Measurements from ENCODE around the gene EVI5.
"Not testable (repeated sequence)": the region's sequence is repeated elsewhere in the genome, so short reads cannot be mapped to it uniquely, and the experiment has no call there.

Gene EVI5

DNA sequence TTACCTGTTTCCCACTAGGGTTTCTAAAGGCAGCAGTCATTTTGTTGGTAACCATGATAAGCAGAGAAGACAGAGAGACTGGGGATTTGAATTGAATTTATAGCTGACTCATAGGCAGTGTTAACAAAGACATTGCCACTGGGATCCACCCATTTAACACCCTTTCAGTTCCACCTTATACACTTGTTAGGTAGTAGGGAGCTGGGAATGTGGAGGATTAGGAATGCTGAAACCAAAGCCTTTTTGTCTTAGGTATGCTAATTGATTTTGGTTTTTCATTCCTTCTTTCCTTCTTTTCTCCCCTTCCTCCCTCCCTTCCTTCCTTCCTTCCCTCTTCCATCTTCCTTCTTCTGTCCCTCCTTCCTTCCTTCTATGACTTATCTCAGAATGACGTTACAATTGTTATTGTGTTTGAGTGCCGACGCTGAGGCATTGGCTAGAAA, 7.5 kb upstream of the EVI5 start:
- DNase-seq (ENCODE audit: low read depth in 3 of 3, low spot score in 1 of 3), result no peak

DNA sequence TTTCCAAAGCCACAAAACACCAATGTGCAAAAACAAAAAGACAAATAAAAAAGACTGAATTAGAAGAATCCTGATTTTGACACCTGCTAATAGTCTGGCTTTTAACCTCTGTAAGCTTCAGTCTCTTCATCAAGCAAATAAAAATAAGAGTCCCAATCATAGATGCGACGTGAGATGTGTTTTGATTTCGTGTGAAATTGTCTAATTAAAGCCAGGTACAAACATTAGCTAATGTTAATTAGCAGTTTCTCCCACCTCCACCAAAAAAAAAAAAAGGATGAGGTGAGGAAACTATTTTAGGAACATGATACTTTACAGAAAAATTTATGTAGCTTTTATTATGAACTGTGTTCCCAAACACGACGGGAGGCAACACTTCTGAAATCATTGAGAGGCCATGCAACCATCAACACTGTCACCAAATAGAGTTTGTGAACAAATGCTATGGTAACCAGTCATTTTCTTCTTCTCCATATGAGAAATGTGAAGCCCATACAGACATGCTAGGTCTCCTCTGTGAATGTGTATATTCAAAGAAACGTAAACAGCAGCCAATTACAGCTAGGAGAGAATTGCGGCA, 6.7 kb upstream of the EVI5 start:
- DNase-seq (ENCODE audit: low read depth in 3 of 3, low spot score in 1 of 3), result no peak

DNA sequence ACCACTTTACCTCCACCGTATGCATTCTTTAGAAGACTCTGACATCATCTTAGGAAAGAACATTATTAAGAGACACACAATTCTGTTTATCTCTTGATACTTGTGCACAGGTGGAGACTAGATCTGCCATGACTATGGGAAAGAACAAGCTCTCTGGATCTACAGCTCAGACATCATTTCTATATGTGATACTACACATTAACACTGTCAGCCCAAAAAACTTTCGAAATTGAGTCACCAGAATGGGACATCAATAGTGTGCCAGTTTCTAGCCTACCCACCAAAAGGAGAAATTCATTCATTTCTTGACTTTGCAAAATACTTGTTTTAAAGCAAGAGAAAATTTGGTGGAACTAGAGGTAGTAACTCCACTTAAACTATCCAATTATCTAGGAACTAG, 6.0 kb upstream of the EVI5 start:
- no peak for DNase-seq (ENCODE audit: low read depth in 3 of 3, low spot score in 1 of 3)

DNA sequence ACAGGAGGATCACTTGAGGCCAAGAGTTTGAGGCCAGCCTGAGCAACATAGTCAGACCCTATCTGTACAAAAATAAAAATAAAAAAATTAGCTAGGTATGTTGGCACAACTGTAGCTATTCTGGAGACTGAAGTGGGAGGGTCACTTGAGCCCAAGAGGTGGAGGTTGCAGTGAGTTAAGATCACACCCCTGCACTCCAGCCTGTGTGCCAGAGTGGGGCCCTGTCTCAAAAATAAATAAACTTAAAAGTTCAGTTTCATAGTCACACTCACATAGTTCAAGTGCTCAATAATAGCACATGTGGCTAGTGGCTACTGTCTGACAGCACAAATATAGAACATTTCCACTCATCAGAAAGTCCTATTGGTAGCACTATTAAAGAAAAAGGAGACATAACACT, 5.2 kb upstream of the EVI5 start:
- DNase-seq (ENCODE audit: low read depth in 3 of 3, low spot score in 1 of 3), result no peak

DNA sequence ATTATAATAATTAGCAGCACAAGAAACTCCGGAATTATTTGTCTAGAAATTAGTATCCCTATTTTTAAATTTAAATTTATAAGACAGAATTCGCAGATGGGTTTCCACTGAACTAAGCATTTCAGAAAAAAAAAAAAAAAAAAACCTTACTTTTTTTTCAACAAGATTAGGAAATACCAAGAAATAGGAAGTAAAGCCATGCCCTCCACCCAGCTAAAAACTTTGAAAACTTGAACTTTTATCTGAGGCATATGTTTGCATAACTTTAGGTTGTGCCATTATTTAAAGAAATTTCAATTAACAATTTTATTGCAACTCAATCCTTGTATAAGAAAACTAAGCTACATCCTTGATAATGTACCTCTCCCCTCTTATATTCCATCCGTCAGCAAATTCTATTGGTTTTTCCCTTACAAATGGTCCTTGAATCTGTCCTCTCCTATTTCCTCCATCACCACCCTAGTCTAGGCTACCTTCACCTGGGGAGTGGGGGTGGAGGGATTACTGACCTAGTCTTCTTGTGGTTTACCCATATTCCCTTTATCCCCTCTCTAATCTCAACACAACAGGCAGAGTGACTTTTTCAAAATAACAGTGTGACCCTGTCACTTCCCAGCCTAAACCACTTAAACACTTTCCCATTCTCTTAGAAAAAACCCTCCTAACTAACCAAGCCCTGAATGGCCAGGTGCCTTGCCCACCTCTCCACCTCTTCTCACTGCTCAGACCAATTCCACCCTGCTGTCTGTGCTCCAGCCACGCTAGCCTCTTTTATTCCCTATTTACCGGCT, 1.4 kb upstream of the EVI5 start:
- DNase-seq (ENCODE audit: low read depth in 3 of 3, low spot score in 1 of 3), result no peak

DNA sequence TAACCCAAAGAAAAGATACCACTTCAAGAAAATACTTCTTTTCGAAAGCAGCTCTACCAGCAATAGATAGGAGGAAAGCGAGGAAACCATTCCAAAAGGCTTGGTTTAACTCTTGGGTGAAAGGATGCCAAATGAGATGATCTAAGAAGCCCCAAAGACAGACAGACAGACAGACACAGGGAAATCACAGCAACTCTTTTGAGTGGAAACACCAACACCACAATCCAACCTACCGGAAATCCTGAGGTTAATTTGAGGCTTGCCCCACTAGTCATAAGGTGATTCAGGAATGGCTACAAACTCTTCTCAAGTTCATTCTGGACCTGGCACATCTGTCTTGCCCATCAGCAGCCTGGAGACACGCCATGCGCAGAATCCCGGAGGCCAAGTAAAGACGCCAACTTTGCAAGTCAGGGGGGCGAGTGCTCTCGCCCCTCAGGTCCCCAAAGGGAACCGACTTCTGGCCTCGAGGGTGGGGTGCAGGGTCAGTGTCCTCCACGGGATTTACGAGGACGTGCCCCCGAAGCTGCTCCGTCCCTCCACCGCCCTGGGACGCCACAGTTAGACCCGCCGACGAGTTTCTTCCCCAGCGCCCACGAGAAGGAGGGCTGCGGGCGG, 778 bp downstream of the EVI5 start:
- no peak for DNase-seq (ENCODE audit: low read depth in 3 of 3, low spot score in 1 of 3)

DNA sequence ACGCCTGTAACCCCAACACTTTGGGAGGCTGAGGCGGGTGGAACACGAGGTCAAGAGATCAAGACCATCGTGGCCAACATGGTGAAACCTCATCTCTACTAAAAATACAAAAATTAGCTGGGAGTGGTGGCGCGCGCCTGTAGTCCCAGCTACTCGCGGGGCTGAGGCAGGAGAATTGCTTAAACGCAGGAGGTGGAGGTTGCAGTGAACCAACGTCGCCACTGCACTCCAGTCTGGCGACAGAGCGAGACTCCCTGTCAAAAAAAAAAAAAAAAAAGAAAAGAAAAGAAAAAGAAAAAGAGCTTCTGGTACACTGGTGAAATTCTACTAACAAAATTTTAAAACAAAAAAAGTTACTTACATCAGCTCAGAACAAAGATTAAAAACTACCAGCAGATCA, 1.4 kb downstream of the EVI5 start:
- not testable (repeated sequence) for DNase-seq (ENCODE audit: low read depth in 3 of 3, low spot score in 1 of 3)

DNA sequence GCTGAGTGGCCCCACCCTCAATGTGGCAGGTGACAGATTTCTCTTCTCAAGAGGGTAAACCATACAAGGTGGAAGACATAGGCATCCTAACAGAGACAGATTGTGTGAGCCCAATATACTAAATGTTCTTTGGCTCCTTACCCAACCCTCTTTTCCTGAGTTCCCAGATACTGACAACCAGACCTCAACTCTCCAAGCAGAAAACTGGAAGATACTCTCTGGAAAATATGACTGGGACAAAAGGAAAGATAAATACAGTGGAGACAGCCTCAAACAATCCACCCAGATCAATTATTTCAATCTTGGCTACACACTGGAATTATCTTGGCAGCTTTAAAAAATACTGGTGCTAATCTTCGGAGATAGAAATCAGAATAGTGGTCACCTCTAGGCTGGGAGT, 6.5 kb downstream of the EVI5 start:
- DNase-seq (ENCODE audit: low read depth in 3 of 3, low spot score in 1 of 3), result no peak

- DNase-seq (ENCODE audit: low read depth in 3 of 3, low spot score in 1 of 3), result no peak
Measured at GRCh38 chr1:92774407-92774806, 10.5 kb downstream of the EVI5 start.

GRCh38 chr1:92773749-92774148, 11.2 kb downstream of the EVI5 start:
- not testable (repeated sequence) for DNase-seq (ENCODE audit: low read depth in 3 of 3, low spot score in 1 of 3)

GRCh38 chr1:92769856-92770255, 15.1 kb downstream of the EVI5 start:
- DNase-seq (ENCODE audit: low read depth in 3 of 3, low spot score in 1 of 3), result no peak

DNA sequence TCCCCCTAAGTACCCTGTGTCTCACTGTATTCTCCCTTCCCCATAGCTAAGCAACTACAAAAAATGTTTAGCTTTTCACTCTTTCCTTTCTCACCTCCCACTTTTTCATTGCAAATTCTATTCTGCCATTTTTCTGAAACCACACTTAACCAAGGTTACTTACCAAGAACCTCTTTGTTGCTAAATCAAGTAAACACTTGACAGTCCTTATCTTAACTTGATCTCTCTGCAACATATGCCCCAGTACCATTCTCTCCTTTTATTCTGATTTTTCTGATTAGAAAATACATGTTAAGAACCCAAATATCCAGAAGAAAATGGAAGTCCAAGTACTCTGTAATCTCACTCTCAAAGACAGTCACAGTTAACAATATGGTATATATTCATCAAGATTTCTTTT, 16.0 kb downstream of the EVI5 start:
- no peak for DNase-seq (ENCODE audit: low read depth in 3 of 3, low spot score in 1 of 3)

DNA sequence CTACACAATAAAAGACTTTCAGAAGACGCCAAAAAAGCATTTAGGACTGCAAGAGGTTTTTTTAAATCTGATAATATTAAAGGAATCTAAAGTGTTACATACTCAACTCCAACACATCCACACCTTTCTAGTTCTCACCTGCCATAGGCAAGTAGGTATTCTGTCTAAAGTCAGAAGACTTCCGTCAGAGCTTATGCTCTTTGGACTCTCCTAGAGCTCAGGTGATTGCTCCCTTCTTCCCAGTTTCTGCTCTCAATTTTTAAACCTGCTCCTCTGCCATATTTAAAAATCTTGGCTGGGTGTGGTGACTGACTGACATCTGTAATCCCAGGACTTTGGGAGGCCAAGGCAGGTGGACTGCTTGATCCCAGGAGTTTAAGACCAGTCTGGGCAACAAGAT, 16.6 kb downstream of the EVI5 start:
- no peak for DNase-seq (ENCODE audit: low read depth in 3 of 3, low spot score in 1 of 3)

GRCh38 chr1:92764116-92764515, 20.8 kb downstream of the EVI5 start:
- DNase-seq (ENCODE audit: low read depth in 3 of 3, low spot score in 1 of 3), result no peak

DNA sequence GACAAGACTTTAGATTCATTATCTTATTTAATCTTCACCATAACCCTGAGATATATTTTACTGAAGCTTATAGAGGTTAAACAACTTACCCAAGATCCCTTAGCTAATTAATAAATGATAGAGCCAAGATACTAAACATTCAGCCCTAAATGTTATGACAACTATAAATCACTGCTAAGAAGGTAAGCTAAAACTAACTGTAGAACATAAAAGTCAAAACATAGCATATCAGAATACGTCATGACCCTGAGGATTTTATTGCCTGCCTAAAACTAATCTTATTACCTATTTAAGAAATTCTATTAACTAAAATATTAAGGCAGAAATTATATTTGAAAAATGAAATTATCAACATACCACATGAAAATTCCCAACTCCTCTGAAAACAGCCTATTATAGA, 22.6 kb downstream of the EVI5 start:
- DNase-seq (ENCODE audit: low read depth in 3 of 3, low spot score in 1 of 3), result no peak

DNA sequence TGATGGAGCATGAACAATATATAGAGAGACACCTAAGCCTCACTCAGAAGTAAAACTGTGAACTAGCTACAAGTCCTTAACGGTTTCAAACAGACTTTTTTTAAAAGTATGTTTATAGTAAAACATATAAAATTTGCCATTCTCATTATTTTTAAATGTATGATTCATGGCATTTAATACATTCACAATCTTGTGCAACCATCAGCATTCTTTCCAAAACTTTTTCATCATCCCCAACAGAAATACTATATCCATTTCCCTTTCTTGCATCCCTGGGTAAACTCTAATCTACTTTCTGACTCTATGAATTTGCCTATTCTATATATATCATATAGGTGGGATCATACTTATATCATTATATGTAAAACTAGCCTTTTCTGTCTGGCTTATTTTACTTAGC, 25.5 kb downstream of the EVI5 start:
- DNase-seq (ENCODE audit: low read depth in 3 of 3, low spot score in 1 of 3), result no peak

DNA sequence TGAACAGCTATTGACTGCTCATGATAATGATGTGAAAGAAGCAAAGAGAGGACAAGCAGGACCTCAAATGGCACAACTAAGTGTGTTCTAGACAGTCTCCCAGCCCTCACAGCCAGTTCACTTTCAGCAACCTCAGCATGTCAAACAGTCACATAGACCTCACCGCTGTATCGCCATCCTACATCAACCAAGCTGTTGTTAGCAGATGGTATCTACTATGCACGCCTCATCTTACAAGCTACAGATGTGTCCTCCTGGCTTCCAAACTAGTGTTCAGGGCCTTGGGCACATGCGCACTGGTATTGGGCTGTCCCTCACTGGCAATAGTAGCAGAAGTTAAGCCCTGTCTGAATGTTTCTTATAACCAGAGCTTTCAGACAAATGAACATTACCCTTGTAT, 28.4 kb downstream of the EVI5 start:
- DNase-seq (ENCODE audit: low read depth in 3 of 3, low spot score in 1 of 3), result no peak

DNA sequence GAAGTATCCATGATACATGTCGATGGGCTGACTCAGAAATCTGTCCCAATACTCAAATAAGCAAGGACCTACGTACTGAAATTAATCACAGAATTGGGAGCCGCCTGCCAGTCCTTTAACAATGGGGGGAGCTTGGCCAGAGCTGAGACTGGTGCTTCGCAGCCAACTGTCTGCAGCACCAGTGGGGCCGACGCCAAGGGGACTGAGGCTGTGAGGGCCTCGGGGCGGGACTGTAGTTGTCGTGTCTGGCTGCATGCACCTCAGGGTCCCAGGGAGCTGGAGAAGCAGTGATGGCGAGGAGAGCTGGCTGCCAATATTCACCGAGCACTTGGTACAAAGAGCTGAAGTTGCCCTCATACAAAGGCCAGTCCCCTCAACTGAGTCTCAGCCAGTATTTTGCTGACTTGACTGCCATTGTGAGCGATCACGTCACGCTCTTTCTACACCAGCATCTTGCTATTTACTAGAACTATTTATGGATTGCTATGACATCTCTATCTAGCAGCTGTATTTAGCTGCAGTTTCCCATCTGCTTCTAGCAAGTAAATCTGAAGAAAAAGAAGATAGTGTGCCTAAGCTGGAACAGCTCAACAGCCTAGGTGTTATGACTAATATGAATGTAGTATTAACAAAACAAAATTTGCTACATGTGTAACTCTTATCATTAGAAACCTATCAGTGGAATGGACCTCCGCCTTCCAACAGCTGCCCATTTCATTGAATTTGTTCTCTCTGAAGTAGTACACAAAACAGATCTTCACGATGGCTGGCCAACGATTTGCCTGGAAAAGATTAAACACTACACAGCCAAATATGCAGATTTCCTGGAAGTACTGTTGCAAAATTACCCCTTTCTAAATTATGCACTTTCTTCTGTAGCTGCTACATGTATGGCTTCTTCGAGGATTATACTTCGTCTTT, 29.1 kb downstream of the EVI5 start:
- no peak for DNase-seq (ENCODE audit: low read depth in 3 of 3, low spot score in 1 of 3)

GRCh38 chr1:92754719-92755050, 30.2 kb downstream of the EVI5 start:
- no peak for DNase-seq (ENCODE audit: low read depth in 3 of 3, low spot score in 1 of 3)

GRCh38 chr1:92754000-92754718, 30.7 kb downstream of the EVI5 start:
- no peak for DNase-seq (ENCODE audit: low read depth in 3 of 3, low spot score in 1 of 3)

- DNase-seq (ENCODE audit: low read depth in 3 of 3, low spot score in 1 of 3), result no peak
Measured at GRCh38 chr1:92752719-92753118, 32.2 kb downstream of the EVI5 start.
